Measurements from ENCODE around the gene FAAP100.

- TF ChIP-seq, protein P1, sequence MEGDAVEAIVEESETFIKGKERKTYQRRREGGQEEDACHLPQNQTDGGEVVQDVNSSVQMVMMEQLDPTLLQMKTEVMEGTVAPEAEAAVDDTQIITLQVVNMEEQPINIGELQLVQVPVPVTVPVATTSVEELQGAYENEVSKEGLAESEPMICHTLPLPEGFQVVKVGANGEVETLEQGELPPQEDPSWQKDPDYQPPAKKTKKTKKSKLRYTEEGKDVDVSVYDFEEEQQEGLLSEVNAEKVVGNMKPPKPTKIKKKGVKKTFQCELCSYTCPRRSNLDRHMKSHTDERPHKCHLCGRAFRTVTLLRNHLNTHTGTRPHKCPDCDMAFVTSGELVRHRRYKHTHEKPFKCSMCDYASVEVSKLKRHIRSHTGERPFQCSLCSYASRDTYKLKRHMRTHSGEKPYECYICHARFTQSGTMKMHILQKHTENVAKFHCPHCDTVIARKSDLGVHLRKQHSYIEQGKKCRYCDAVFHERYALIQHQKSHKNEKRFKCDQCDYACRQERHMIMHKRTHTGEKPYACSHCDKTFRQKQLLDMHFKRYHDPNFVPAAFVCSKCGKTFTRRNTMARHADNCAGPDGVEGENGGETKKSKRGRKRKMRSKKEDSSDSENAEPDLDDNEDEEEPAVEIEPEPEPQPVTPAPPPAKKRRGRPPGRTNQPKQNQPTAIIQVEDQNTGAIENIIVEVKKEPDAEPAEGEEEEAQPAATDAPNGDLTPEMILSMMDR (IDR thresholded peaks at IDR 0.05) = peak in 5 of 6 experiments; percentile 56 to 73 (median 61)
- no peak for TF ChIP-seq POLR2A (IDR thresholded peaks at IDR 0.05)
- no peak for TF ChIP-seq POLR2AphosphoS5 (IDR thresholded peaks at IDR 0.05)
These were observed 49.5 kb upstream of the FAAP100 start for GRCh38 chr17:81601525-81602120.

Data from upper lobe of left lung (tissue), 4 donors.